Esophagus muscularis mucosa (tissue), 3 donors: ENCODE data around the gene EML6.

Experiments used
- POLR2AphosphoS5 ChIP-seq, 2 donors: sonication (generic); formaldehyde crosslinking; IDR thresholded peaks; one replicate each; pipeline ENCODE4 v1.6.1; 2017; ENCODE audit warnings: antibody characterized with exemption in 2 of 2
- TF ChIP-seq, protein P1 (sequence below), 3 experiments: fragments of 200-600 bp in 2 of 3; fragments of 450-650 bp in 1 of 3; sonication (generic) in 2 of 3; IDR thresholded peaks; one replicate each; pipeline ENCODE4 v1.5.1; 2017 to 2019; ENCODE audit warnings: antibody characterized with exemption in 3 of 3, mild to moderate bottlenecking in 2 of 3, moderate library complexity in 1 of 3

DNA sequence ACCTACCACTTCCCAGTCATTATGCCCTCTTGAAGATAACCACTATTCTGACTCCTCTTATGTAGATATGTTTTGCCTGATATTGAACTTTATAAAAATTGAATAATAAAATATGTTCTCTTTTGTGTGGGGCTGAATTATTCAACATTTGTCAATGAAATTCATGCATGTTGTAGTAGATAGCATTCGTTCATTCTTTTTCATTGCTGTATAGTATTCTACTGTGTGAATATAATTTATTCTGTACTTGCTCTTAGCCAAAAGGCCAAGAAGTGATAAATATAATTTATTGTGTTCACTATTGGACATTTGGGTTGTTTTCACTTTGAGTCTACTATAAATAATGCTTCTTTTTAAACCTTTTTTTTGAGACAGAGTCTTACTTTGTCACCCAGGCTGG is 29.0 kb downstream of the EML6 start:
- TF ChIP-seq, protein P1, sequence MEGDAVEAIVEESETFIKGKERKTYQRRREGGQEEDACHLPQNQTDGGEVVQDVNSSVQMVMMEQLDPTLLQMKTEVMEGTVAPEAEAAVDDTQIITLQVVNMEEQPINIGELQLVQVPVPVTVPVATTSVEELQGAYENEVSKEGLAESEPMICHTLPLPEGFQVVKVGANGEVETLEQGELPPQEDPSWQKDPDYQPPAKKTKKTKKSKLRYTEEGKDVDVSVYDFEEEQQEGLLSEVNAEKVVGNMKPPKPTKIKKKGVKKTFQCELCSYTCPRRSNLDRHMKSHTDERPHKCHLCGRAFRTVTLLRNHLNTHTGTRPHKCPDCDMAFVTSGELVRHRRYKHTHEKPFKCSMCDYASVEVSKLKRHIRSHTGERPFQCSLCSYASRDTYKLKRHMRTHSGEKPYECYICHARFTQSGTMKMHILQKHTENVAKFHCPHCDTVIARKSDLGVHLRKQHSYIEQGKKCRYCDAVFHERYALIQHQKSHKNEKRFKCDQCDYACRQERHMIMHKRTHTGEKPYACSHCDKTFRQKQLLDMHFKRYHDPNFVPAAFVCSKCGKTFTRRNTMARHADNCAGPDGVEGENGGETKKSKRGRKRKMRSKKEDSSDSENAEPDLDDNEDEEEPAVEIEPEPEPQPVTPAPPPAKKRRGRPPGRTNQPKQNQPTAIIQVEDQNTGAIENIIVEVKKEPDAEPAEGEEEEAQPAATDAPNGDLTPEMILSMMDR (IDR thresholded peaks at IDR 0.05): no peak
- no peak for TF ChIP-seq POLR2AphosphoS5 (IDR thresholded peaks at IDR 0.05)
